Sigmoid colon (tissue), 7 donors: ENCODE results near the gene HS6ST2. TPM values are rescaled to one million over a fixed set of nuclear protein-coding genes. Genes with fewer than 3 reads are reported as not detected.

Source experiments
- DNase-seq: peaks from one replicate; pipeline ENCODE4 v3.0.0-alpha.2; 2019
- H3K27ac ChIP-seq, 4 donors: fragments of 200-600 bp; sonication (generic); one replicate each; pipeline ENCODE4 v1.5.1; 2016 to 2019; ENCODE audit warnings: mild to moderate bottlenecking in 1 of 4
- H3K27me3 ChIP-seq, 3 donors: fragments of 200-600 bp; sonication (generic); one replicate each; pipeline ENCODE4 v1.5.1; 2019; ENCODE audit warnings: mild to moderate bottlenecking in 1 of 3
- H3K36me3 ChIP-seq, 4 donors: fragments of 200-600 bp; sonication (generic); one replicate each; pipeline ENCODE4 v1.5.1; 2016 to 2019
- H3K4me1 ChIP-seq, 4 donors: fragments of 200-600 bp; sonication (generic); one replicate each; pipeline ENCODE4 v1.5.1; 2017 to 2019
- H3K4me3 ChIP-seq, 4 donors: fragments of 200-600 bp; sonication (generic); one replicate each; pipeline ENCODE4 v1.5.1; 2017 to 2019; ENCODE audit warnings: mild to moderate bottlenecking in 2 of 4, moderate library complexity in 1 of 4
- H3K9me3 ChIP-seq, 4 donors: fragments of 200-600 bp in 3 of 4; sonication (generic) in 3 of 4; one replicate each; pipeline versions ENCODE4 v1.5.1 to v1.6.1; 2013 to 2019
- EP300 ChIP-seq, 4 donors: sonication (generic); formaldehyde crosslinking; IDR thresholded peaks; one replicate each; pipeline ENCODE4 v1.6.1; 2017; ENCODE audit warnings: antibody characterized with exemption in 4 of 4
- POLR2A ChIP-seq, 2 donors: fragments of 450-650 bp; IDR thresholded peaks; one replicate each; pipeline ENCODE4 v1.6.1; 2016; ENCODE audit warnings: antibody characterized with exemption in 2 of 2, mild to moderate bottlenecking in 2 of 2, moderate library complexity in 2 of 2
- POLR2AphosphoS5 ChIP-seq, 4 donors: sonication (generic); formaldehyde crosslinking; IDR thresholded peaks; one replicate each; pipeline ENCODE4 v1.6.1; 2017; ENCODE audit warnings: antibody characterized with exemption in 4 of 4
- WGBS, 2 donors: extraction: QIAGEN DNeasy Blood & Tissue Kit; methylation state at CpG; one replicate each; pipeline ENCODE4 v1.1.7; 2013; 5-methylcytosine and 5-hydroxymethylcytosine counted together
- intact Hi-C: fragments of 100-400 bp; cut with DNase I; formaldehyde crosslinking; loops from one replicate; pipeline ENCODE4 v1.15.1; 2023
- polyA plus RNA-seq, 3 donors: library from polyadenylated mRNA; stranded (reverse); fragments of 200-250 nt; gene quantifications; one replicate each; pipeline ENCODE4 v1.2.3, GENCODE V29; 2013
- total RNA-seq, 4 donors: library from RNA; depleted of rRNA; stranded (reverse); fragments of >200 nt; gene quantifications; one replicate each; pipeline ENCODE4 v1.1.0, GENCODE V29; 2016
- TF ChIP-seq, protein P1 (sequence below), 4 experiments: fragments of 450-650 bp in 3 of 4; fragments of 200-600 bp in 1 of 4; IDR thresholded peaks; one replicate each; pipeline ENCODE4 v1.5.1; 2016 to 2019; ENCODE audit warnings: antibody characterized with exemption in 4 of 4, mild to moderate bottlenecking in 3 of 4, moderate library complexity in 2 of 4
- donor health status: healthy with polysubstance abuse.
- donor health status: Bipolar disorder and iron deficiency.
- donor health status: healthy.

Gene HS6ST2
- total and polyA plus RNA-seq, 7 donors: under 0.01 to 0.82 (median 0.27) TPM; not detected in 1

DNA sequence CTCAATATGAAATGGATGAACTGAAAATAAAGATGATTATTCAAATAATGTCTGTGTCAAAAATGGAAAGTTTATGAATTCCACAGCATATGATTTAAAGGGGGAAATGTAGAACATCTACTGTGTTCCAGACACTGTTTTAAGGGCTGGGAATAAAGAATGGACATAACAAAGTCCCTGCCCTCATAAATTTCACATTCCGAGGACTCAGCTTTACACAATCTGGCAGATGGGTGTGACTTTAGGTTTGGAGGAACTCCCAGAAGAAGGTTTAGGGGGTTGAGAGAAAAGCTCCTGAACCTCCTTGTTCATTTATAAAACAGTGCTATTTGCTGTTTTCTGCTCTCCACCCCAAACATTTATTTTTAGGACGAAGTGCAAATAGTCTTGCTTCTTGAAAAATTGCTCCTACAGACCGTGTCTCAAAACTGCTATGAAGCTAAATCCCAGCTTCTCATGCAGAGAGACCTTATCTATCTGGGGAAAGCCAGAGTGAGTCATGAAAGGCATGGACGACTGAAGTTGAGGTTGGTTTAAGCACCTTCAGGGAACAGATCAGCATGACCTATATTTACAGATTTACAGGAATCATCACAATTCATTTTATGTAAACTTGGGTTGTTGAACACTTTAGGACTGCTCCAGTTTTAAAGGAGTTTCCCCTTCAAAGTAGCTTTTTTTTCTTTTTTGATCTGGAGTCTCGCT is 184.3 kb downstream of the HS6ST2 start:
- Histone ChIP-seq H3K4me1 (no peaks in the 10 kb centered on the region), H3K27ac (no peak overlapping the region), H3K27me3 (no peaks in the 10 kb centered on the region), H3K36me3 (no peaks in the 10 kb centered on the region), H3K4me3 (no peak overlapping the region), H3K9me3 (no peaks in the 10 kb centered on the region)
- WGBS, 2 donors: 59 to 67% methylated on average over 5 of the region's 5 CpGs
- TF ChIP-seq EP300 (IDR thresholded peaks at IDR 0.05) (no peak), POLR2A (IDR thresholded peaks at IDR 0.05) (no peak), POLR2AphosphoS5 (IDR thresholded peaks at IDR 0.05) (no peak)
- TF ChIP-seq, protein P1, sequence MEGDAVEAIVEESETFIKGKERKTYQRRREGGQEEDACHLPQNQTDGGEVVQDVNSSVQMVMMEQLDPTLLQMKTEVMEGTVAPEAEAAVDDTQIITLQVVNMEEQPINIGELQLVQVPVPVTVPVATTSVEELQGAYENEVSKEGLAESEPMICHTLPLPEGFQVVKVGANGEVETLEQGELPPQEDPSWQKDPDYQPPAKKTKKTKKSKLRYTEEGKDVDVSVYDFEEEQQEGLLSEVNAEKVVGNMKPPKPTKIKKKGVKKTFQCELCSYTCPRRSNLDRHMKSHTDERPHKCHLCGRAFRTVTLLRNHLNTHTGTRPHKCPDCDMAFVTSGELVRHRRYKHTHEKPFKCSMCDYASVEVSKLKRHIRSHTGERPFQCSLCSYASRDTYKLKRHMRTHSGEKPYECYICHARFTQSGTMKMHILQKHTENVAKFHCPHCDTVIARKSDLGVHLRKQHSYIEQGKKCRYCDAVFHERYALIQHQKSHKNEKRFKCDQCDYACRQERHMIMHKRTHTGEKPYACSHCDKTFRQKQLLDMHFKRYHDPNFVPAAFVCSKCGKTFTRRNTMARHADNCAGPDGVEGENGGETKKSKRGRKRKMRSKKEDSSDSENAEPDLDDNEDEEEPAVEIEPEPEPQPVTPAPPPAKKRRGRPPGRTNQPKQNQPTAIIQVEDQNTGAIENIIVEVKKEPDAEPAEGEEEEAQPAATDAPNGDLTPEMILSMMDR (IDR thresholded peaks at IDR 0.05): no peak
- DNase-seq: no peak
- intact Hi-C loops: no loop called here

DNA sequence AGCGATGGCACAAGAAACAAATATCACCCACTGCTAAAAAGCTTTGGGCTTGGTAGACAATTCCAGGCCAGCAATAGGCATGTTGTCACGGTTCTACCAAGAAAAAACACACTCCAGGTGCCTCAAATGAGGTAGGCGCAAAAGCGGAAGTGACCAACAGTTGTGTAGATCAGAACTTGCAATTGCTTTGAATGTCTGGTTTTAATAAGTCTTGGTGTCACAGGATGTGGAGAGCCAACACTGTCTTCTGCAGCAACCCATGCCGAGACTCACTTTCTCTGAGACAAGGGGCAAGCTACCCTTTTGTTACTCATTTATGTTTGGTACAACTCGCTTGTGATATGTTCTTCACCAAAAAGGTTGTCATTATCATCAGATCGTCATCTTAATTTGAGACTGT is 188.8 kb downstream of the HS6ST2 start:
- no peak overlapping the region for H3K27ac ChIP-seq
- no peaks in the 10 kb centered on the region for H3K36me3 ChIP-seq
- 93 to 94% methylated on average over 7 of the region's 7 CpGs for WGBS, 2 donors
- H3K27me3 ChIP-seq: no peaks in the 10 kb centered on the region
- H3K4me1 ChIP-seq: no peaks in the 10 kb centered on the region
- no peaks in the 10 kb centered on the region for H3K9me3 ChIP-seq
- no peak for TF ChIP-seq EP300 (IDR thresholded peaks at IDR 0.05)
- no peak for TF ChIP-seq POLR2A (IDR thresholded peaks at IDR 0.05)
- TF ChIP-seq POLR2AphosphoS5 (IDR thresholded peaks at IDR 0.05): no peak
- TF ChIP-seq, protein P1 (IDR thresholded peaks at IDR 0.05): no peak
- H3K4me3 ChIP-seq: no peak overlapping the region
- DNase-seq: no peak
- intact Hi-C loops: no loop called here

DNA sequence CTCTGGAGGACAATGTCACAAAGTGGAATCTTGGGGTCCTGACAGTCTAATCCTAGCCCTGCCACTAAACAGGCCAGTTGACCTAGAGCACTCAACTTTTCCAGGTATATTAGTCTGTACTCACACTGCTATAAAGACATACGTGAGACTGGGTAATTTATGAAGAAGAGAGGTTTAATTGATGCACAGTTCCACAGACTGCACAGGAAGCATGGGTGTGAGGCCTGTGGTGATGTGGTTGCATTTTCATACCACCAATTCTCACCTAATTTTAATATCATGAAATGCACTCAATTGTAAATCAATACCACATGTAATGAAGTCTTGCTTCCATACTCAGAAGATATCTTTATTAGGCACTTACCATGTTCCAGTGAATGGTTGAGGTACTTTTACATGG is 192.0 kb downstream of the HS6ST2 start:
- Histone ChIP-seq H3K9me3 (no peaks in the 10 kb centered on the region), H3K27ac (no peak overlapping the region), H3K4me3 (no peak overlapping the region), H3K36me3 (no peaks in the 10 kb centered on the region), H3K27me3 (no peaks in the 10 kb centered on the region), H3K4me1 (no peaks in the 10 kb centered on the region)
- 79 to 86% methylated on average over 1 of the region's 1 CpG for WGBS, 2 donors
- TF ChIP-seq POLR2A (IDR thresholded peaks at IDR 0.05) (no peak), POLR2AphosphoS5 (IDR thresholded peaks at IDR 0.05) (no peak), EP300 (IDR thresholded peaks at IDR 0.05) (no peak)
- TF ChIP-seq, protein P1 (IDR thresholded peaks at IDR 0.05): no peak
- no peak for DNase-seq
- intact Hi-C loops: no loop called here

DNA sequence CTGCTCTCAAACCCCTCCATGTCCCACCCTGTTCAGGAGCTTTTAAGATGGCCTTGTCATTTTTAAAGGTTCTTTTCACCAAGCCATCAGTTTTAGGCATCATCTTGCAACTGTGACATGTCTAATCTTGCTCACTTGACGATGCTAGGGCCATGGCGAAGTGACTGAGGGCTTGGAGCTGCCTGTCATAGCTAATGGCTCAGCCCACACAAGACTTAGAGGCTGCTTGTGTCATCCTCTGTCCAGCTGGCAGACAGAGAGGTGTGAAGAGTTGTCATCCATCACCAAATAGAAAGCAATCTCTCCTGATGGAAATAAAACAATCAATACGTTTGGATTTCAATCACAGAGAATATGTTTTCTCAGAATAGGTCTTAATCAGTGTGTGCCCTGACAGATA is 194.9 kb downstream of the HS6ST2 start:
- no peak overlapping the region for H3K4me3 ChIP-seq
- DNase-seq: no peak
- H3K36me3 ChIP-seq: no peaks in the 10 kb centered on the region
- H3K27ac ChIP-seq: no peak overlapping the region
- no peaks in the 10 kb centered on the region for H3K9me3 ChIP-seq
- no peaks in the 10 kb centered on the region for H3K27me3 ChIP-seq
- 86 to 87% methylated on average over 3 of the region's 3 CpGs for WGBS, 2 donors
- intact Hi-C loops: no loop called here
- TF ChIP-seq POLR2A (IDR thresholded peaks at IDR 0.05): no peak
- TF ChIP-seq POLR2AphosphoS5 (IDR thresholded peaks at IDR 0.05): no peak
- TF ChIP-seq, protein P1 (IDR thresholded peaks at IDR 0.05): no peak
- TF ChIP-seq EP300 (IDR thresholded peaks at IDR 0.05): no peak
- H3K4me1 ChIP-seq: no peaks in the 10 kb centered on the region

DNA sequence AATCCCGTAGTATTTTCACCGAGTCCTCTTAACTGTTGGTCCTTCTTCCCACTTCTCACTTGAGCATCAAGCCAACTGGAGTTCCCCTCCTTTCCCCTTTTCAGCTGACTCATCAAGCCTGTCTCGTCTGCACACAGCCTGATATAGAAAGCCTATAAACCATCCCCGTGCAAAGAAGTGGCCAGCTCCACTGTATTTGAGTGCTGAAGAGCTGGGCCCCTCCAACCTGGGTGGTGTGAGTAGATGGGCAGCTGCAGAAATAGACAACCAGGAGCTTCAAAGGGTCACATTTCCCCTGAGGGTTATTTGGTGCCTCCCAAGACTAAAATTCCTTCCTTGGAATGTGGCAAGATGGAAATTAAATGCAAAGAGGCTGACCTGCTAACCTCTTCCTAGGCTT is 199.7 kb downstream of the HS6ST2 start:
- Histone ChIP-seq H3K27me3 (no peaks in the 10 kb centered on the region), H3K4me1 (no peaks in the 10 kb centered on the region), H3K27ac (no peak overlapping the region), H3K9me3 (no peaks in the 10 kb centered on the region), H3K4me3 (no peak overlapping the region), H3K36me3 (no peaks in the 10 kb centered on the region)
- intact Hi-C loops: no loop called here
- TF ChIP-seq EP300 (IDR thresholded peaks at IDR 0.05) (no peak), POLR2A (IDR thresholded peaks at IDR 0.05) (no peak), POLR2AphosphoS5 (IDR thresholded peaks at IDR 0.05) (no peak)
- TF ChIP-seq, protein P1 (IDR thresholded peaks at IDR 0.05): no peak
- WGBS, 2 donors: 49 to 72% methylated on average over 4 of the region's 4 CpGs
- no peak for DNase-seq
